Smooth muscle cell (in vitro differentiated cells): ENCODE data around the gene CDHR3. TPM values are rescaled to one million over a fixed set of nuclear protein-coding genes. Genes with fewer than 3 reads are reported as not detected.

ENCODE experiments used
- DNase-seq: peaks from one replicate; lab custom pipeline; 2025; ENCODE audit not compliant: unreplicated experiment; lab: John Stamatoyannopoulos, UW
- H2AFZ ChIP-seq: fragments of 200-600 bp; sonication (generic); 2 replicates; pipeline ENCODE4 v1.6.0; 2016; ENCODE audit warnings: antibody characterized with exemption, low read depth, mild to moderate bottlenecking
- H3F3A ChIP-seq: fragments of 200-600 bp; sonication (generic); 2 replicates; pipeline ENCODE4 v1.6.0; 2017; ENCODE audit warnings: antibody characterized with exemption, low read depth
- H3K27ac ChIP-seq: fragments of 200-600 bp; sonication (generic); 2 replicates; pipeline ENCODE4 v1.5.1; 2016; ENCODE audit warnings: low read depth, mild to moderate bottlenecking
- H3K27me3 ChIP-seq: fragments of 200-600 bp; sonication (generic); 2 replicates; pipeline ENCODE4 v1.6.1; 2016; ENCODE audit warnings: low read depth, mild to moderate bottlenecking
- H3K36me3 ChIP-seq: fragments of 200-600 bp; sonication (generic); 2 replicates; pipeline ENCODE4 v1.5.1; 2016; ENCODE audit warnings: low read depth
- H3K4me1 ChIP-seq: fragments of 200-600 bp; sonication (generic); 2 replicates; pipeline ENCODE4 v1.5.1; 2016; ENCODE audit warnings: low read depth
- H3K4me2 ChIP-seq: fragments of 200-600 bp; sonication (generic); 2 replicates; pipeline ENCODE4 v1.6.0; 2016; ENCODE audit warnings: mild to moderate bottlenecking
- H3K4me3 ChIP-seq: fragments of 200-600 bp; sonication (generic); 2 replicates; pipeline ENCODE4 v1.5.1; 2016; ENCODE audit warnings: mild to moderate bottlenecking
- H3K79me2 ChIP-seq: fragments of 200-600 bp; sonication (generic); 2 replicates; pipeline ENCODE4 v1.6.0; 2016; ENCODE audit warnings: low read depth, mild to moderate bottlenecking
- H3K9ac ChIP-seq: fragments of 200-600 bp; sonication (generic); 2 replicates; pipeline ENCODE4 v1.6.0; 2016; ENCODE audit warnings: low read depth
- H3K9me3 ChIP-seq: fragments of 200-600 bp; sonication (generic); replicated peaks from 2 replicates; pipeline ENCODE4 v1.5.1; 2016; ENCODE audit warnings: low read depth
- H4K20me1 ChIP-seq: fragments of 200-600 bp; sonication (generic); 2 replicates; pipeline ENCODE4 v1.6.0; 2016; ENCODE audit warnings: low read depth
- CTCF ChIP-seq: fragments of 200-600 bp; sonication (generic); IDR thresholded peaks from 2 replicates; pipeline ENCODE4 v1.5.1; 2017; ENCODE audit warnings: borderline replicate concordance, mild to moderate bottlenecking, antibody characterized with exemption; ENCODE audit not compliant: insufficient read depth, poor library complexity, severe bottlenecking
- WGBS: methylation state at CpG from one replicate; pipeline ENCODE4 v1.1.7; 2016; ENCODE audit warnings: low lambda C conversion rate; 5-methylcytosine and 5-hydroxymethylcytosine counted together
- polyA plus RNA-seq: library from polyadenylated mRNA; unstranded; fragments of >200 nt; fragmentation: Nextera tagmentation; extraction: Ambion mirVana; gene quantifications from 2 replicates; pipeline ENCODE4 v1.2.1, GENCODE V29; 2016
- total RNA-seq: library from RNA; depleted of rRNA; stranded (reverse); fragments of >200 nt; gene quantifications from 2 replicates; pipeline ENCODE4 v1.2.3, GENCODE V29; 2014

Gene CDHR3
- total and polyA plus RNA-seq, 2 experiments from 2014 or later = 0.31 to 1.7 TPM

DNA sequence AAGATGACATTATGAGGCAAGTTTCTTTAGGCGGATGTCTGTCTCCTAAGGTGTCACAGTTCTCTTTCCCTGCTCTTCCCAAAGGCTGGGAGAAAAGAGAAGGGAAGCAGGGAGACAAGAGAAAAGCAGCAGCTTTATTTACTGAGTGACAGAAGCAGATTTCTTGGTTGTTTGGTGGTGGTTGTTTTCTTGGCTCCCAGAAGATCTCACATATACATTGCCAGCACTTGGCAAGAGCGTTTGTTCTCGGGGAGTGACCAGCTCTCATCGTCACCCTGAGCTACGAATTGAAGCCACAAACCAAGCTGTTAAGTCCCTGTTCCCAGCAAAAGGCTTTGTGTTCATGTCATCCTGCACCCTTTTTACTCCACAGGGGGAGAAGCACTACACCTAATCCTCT, 11.4 kb downstream of the CDHR3 start:
- no peaks in the 10 kb centered on the region for H3K27me3 ChIP-seq
- H3K36me3 ChIP-seq = no peaks in the 10 kb centered on the region
- H3K9me3 ChIP-seq = no peaks in the 10 kb centered on the region
- H3K27ac ChIP-seq = no peak overlapping the region
- H3K9ac ChIP-seq = no peak overlapping the region
- 87% methylated on average over 5 of the region's 5 CpGs for whole genome bisulfite sequencing
- no peak overlapping the region for H3K4me2 ChIP-seq
- no peaks in the 10 kb centered on the region for H3K79me2 ChIP-seq
- no peaks in the 10 kb centered on the region for H3F3A ChIP-seq
- no peak overlapping the region for H3K4me3 ChIP-seq
- H4K20me1 ChIP-seq = no peaks in the 10 kb centered on the region
- TF ChIP-seq CTCF = no peak
- no peak for DNase-seq
- no peak overlapping the region for H2AFZ ChIP-seq
- no peaks in the 10 kb centered on the region for H3K4me1 ChIP-seq

- Histone ChIP-seq H2AFZ (no peak overlapping the region), H3K27ac (no peak overlapping the region), H4K20me1 (no peaks in the 10 kb centered on the region), H3K4me2 (no peak overlapping the region), H3K36me3 (no peaks in the 10 kb centered on the region), H3K4me3 (no peak overlapping the region), H3F3A (no peaks in the 10 kb centered on the region), H3K9me3 (no peaks in the 10 kb centered on the region), H3K79me2 (no peaks in the 10 kb centered on the region), H3K4me1 (no peaks in the 10 kb centered on the region), H3K27me3 (no peaks in the 10 kb centered on the region), H3K9ac (no peak overlapping the region)
- DNase-seq = no peak
- WGBS = 71% methylated on average over 8 of the region's 8 CpGs
- no peak for TF ChIP-seq CTCF
These were observed 12.8 kb downstream of the CDHR3 start for GRCh38 chr7:105975770-105976417.

- no peaks in the 10 kb centered on the region for H3F3A ChIP-seq
- H3K79me2 ChIP-seq = no peaks in the 10 kb centered on the region
- no peak for TF ChIP-seq CTCF
- no peak for DNase-seq
- no peak overlapping the region for H3K9ac ChIP-seq
- no peaks in the 10 kb centered on the region for H3K36me3 ChIP-seq
- no peak overlapping the region for H3K27ac ChIP-seq
- no peak overlapping the region for H3K4me2 ChIP-seq
- H3K4me3 ChIP-seq = no peak overlapping the region
- no peak overlapping the region for H2AFZ ChIP-seq
- H4K20me1 ChIP-seq = no peaks in the 10 kb centered on the region
- no peaks in the 10 kb centered on the region for H3K4me1 ChIP-seq
- H3K27me3 ChIP-seq = no peaks in the 10 kb centered on the region
- H3K9me3 ChIP-seq = no peaks in the 10 kb centered on the region
- WGBS = 91% methylated on average over 4 of the region's 4 CpGs
These were observed 13.8 kb downstream of the CDHR3 start for GRCh38 chr7:105976868-105977267.

DNA sequence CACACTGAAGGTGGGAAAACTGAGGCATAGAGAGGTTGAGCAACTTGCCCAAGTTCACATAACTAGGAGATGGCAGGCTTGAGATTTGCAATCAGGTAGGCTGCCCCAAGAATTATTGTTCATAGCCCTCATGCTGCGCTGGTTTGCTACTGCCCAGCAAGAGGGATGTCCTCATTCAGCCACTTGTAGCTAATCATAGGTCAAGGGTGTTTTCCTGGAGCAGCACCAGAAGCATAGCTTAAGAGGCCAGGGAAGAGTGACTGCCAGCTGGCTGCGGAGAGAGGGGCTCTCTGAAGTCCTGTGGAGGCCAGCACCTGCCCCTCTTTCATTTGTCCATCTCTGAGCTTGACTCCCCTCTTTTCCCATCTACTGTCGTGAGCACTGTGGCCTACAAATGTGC, 15.0 kb downstream of the CDHR3 start:
- no peaks in the 10 kb centered on the region for H3K4me1 ChIP-seq
- no peak for DNase-seq
- no peaks in the 10 kb centered on the region for H3K27me3 ChIP-seq
- no peak for TF ChIP-seq CTCF
- no peak overlapping the region for H2AFZ ChIP-seq
- H3K36me3 ChIP-seq = no peaks in the 10 kb centered on the region
- no peaks in the 10 kb centered on the region for H3F3A ChIP-seq
- no peaks in the 10 kb centered on the region for H3K9me3 ChIP-seq
- H4K20me1 ChIP-seq = no peaks in the 10 kb centered on the region
- H3K4me3 ChIP-seq = no peak overlapping the region
- H3K9ac ChIP-seq = no peak overlapping the region
- WGBS = 100% methylated on average over 3 of the region's 3 CpGs
- H3K27ac ChIP-seq = no peak overlapping the region
- no peak overlapping the region for H3K4me2 ChIP-seq
- H3K79me2 ChIP-seq = no peaks in the 10 kb centered on the region
